ENCODE results near the gene HBD.
"Not testable (repeated sequence)": the region's sequence is repeated elsewhere in the genome, so short reads cannot be mapped to it uniquely, and the experiment has no call there.

Gene HBD

DNA sequence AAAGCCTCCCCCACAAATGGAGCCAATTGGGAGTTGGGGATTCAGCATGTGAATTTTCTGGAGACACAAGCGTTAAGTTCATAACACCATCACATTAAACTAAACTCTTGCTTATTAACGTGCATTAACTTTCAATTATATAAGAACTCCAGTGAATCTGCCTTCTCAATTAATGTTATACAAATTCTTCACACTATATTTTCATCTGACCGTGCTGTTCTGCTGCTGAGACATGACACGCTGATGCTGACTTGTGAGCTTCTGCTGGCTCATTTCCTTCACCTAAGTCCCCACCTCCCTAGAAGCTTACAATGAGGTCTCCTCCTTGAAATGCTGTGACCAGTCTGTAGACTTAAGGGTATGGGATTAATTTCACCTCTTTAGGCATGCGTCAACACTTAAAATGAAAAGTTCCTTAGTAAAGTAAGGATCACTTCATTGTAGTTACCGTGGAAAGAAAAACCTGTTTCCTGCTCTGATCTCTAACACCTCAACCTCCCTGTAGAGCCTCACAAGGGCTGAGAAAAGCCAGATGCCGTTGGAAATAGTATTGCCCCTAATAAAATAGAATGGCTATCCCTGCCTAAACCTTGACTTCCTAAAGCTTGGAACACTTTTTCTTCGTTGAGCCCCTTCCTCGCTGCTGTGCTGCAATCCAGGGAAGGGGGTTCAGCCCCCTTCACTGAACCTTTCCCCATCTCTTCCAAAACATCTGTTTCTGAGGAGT lies 18.1 kb upstream of the HBD start:
- no peak for DNase-seq

DNA sequence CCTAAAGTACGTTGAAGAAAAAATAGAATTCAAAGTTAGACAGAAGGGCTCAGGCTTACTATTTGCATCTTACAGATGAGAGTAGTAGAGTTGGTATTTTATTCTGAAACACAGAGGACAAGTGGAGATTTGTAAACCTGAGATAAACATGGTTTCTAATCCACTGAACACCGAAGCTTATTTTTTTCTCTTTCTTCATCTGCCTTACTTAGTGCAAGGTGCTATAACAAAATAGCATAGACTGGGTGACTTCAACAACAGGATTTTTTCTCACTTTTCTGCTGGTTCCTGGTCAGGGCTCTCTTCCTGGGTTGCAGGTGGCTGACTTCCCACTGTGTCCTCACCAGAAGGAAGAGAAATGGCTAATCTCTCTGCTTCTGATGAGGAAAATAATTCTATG lies 17.5 kb upstream of the HBD start:
- DNase-seq = no peak

DNA sequence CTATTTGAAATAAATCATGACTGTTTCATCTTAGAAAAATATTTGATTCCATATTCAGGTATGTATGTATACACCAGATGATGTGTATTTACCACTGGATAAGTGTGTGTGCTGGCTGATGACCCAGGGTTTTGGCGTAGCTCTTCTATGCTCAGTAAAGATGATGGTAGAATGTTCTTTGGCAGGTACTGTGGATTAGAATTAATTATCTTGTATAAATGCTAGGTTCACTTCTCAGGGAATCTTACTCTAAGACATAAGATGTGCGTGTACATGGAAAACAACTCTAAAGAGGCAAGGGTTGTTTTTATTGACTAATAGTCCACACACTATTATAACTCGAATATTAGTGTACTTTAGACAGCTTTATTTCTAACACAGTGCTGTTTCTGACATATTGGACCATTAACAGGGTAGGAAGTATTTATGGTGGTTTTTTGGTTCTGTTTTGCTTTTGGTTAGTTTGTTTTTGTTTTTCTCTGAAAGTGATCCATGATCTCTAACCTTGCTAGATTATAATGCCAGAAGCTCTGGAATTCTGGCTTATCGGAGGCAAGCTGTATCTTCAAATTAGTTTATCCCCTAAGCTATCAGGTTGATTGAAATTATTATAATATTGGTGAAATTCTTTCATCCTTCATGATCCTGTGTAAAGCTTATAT lies 16.4 kb upstream of the HBD start:
- DNase-seq = no peak

DNA sequence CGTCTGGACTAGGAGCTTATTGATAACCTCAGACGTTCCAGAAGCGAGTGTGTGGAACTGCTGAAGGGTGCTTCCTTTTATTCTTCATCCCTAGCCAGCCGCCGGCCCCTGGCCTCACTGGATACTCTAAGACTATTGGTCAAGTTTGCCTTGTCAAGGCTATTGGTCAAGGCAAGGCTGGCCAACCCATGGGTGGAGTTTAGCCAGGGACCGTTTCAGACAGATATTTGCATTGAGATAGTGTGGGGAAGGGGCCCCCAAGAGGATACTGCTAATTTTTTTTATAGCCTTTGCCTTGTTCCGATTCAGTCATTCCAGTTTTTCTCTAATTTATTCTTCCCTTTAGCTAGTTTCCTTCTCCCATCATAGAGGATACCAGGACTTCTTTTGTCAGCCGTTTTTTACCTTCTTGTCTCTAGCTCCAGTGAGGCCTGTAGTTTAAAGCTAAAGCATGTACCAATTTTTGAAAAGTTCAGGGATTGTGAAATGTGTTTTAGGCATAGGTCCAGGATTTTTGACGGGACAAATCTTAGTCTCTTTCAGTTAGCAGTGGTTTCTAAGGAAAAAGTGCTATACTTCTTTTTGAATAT lies 15.6 kb upstream of the HBD start, which contains the start of gene HBG1:
HBG1 (minus strand) TSS at position 51 of the 590 bp plus-strand sequence. CDS start 53 bp downstream, outside the sequence.
- DNase-seq = not testable (repeated sequence)

DNA sequence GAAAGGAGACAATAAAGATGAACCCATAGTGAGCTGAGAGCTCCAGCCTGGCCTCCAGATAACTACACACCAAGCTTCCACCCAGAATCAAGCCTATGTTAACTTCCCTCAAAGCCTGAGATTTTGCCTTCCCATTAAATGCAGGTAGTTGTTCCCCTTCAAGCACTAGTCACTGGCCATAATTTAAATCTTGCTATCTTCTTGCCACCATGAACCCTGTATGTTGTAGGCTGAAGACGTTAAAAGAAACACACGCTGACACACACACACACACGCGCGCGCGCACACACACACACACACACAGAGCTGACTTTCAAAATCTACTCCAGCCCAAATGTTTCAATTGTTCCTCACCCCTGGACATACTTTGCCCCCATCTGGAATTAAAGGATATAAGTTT lies 14.2 kb upstream of the HBD start:
- not testable (repeated sequence) for DNase-seq

DNA sequence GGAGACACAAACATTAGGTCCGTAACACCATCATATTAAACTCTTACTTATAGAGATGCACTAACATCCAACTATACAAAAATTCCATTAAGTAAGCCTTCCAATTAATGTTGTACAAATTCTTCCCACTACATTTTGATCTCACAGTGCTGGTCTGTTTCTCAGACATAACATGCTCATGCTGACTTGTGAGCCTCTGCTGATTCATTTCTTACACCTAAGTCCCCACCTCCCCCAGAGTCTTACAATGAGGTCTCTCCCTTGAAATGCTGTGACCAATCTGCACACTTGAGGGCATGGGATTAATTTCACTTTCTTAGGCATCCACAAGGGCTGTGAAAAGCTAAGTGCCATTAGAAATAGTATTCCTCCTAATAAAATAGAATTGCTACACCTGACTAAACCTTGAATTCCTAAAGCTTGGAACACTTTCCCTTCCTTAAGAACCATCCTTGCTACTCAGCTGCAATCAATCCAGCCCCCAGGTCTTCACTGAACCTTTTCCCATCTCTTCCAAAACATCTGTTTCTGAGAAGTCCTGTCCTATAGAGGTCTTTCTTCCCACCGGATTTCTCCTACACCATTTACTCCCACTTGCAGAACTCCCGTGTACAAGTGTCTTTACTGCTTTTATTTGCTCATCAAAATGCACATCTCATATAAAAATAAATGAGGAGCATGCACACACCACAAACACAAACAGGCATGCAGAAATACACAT lies 13.3 kb upstream of the HBD start:
- DNase-seq = no peak

DNA sequence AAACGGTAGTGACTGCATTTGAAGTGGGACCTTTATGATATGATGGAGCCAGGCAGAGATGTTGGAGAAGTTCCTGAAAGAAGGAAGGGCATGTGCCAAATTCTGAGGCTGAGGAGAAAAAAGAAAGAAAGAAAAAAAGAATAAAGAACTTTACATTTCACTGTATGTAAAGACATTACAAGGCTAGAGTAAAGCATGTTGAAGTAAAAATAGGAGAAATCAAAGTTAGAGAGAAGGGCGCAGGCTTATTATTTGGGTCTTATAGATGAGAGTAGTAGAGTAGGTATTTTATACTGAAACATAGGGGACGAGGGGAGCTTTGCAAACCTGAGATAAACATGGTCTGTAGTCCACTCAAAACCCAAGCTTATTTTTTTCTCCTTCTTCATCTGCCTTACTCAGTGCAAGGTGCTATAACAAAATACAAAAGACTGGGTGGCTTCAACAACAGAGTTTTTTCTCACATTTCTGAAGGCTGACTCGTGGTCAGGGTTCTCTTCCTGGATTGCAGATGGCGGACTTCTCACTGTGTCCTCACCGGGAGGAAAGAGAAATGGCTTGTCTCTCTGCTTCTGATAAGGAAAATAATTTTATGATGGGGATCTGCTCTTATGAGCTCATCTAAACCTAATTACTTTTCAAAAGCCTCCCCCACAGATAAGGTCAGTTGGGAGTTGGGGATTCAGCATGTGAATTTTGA lies 12.6 kb upstream of the HBD start:
- no peak for DNase-seq

DNA sequence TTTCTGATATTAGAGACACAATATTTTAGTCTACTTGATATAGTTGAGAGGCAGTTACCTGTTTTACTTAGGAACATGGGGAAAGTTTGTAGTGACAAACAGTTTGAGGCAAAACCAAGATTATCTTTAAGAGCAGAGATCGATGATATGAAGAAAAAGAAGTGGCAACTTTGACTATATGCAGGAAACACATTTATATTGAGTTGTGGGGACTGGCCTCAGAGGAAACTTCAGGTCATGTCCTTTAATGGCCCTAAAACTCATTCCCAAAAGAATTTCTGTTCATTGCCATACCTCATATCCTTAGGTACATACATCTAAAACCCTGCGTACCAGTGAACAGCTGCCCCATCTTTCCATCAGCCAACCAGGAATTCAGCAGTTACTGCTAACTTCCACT lies 10.9 kb upstream of the HBD start:
- no peak for DNase-seq

DNA sequence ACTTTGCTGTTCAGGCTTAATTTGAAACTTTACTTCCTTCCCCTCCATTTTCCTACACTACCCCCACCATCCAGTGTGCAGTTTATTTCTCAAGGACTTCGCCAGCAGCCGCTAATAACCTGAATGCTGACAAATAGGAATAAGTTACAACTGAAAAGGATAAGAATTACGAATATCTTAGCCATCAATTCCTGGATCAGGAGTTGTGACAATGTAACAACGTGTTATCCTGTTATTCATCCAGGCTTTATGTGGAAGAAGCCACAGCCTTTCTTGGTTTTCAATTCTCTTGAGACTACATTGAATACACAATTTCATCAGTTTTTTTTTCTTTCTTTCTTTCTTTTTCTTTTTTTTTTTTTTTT lies 9.5 kb upstream of the HBD start:
- no peak for DNase-seq

DNA sequence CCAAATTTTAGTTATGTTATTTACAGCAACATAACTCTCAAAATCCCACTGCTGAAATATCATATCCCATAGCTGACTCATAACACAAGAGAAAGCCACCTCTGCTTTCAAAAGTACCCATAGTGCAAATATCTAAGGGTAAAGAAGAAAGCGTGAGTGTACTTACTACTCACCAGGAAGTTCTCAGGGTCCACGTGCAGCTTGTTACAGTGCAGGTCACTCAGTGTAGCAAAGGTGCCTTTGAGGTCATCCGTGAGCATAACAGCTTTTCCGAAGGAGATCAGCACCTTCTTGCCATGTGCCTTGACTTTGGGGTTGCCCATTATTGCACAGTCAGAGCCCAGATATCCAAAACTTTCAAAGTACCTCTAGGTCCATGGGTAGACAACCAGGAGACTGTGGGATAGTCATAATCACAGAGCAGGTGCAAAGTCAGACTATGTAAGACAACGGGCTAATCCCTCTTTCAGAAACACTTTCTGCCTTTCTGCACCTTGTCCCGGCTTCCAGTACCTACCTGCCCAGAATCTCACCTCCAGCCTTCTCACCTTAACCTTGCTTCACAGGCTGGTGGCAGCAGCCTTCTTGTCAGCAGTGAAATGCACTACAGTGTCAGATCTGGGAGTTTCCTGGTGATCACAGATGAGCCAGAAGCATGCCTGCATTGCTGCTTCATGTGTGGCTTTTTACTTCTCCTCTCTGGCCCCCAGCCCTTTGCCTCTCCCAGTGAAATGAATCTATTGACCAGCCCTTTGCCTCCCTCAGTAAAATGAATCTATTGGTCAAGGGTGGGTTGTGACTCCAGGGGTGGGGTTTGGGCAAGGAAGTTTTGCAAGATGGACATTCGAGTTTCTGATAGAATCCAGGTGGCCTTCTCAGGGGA lies 8.9 kb upstream of the HBD start:
- DNase-seq = no peak

DNA sequence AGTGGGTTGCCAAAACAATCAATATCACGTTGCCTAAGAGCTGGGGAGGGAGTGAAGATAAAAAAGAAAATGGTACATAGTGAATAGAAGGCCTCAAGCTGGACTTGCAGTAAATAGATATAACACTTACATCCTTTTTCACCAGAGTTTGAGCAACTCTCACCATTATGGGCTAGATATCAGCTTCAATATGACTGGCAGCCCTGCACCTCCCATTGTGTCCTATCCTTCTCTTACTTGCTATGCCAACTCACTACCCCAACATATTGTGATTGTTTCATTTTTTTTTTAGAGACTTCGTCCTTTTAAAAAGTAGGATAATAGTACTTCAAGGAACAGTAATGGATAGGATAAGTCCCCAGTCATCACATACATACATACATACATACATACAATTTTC lies 7.9 kb upstream of the HBD start:
- no peak for DNase-seq

DNA sequence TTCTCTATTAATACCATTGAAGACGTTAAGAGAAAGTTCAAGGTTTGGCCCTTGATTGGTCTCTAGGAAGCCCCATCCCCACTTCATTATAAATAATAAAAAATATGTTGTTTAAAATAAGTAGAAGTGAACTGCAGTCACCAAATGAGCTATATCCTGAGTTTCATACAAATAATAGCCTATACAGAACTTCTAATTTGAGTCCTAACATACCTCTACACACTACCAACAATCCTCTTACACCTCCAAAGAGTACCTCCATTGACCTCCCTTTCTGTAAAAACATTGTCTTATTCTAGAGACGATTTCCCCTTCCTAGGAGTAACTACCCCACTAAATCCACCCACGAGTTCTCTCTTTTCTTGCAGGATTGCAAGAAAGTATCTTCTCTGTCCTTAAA lies 7.2 kb upstream of the HBD start:
- no peak for DNase-seq

DNA sequence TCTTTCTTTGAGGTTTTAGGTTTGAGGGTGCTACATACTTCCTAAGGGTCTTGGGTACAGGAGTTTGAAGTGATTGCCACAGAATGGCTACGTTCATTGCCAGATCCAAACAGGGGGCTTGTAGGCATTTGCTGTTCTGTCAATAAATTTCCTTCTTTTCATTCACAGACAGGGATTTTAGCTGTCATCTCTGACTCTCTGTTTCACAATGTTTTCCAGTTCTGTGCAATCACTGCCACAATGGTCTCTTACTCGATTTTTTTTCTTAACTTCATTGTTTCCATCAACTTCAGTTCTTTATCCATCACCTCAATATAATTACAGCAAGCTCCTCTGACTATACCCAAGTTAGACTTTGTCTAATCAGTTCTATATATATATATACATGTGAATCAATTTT lies 6.2 kb upstream of the HBD start:
- no peak for DNase-seq

DNA sequence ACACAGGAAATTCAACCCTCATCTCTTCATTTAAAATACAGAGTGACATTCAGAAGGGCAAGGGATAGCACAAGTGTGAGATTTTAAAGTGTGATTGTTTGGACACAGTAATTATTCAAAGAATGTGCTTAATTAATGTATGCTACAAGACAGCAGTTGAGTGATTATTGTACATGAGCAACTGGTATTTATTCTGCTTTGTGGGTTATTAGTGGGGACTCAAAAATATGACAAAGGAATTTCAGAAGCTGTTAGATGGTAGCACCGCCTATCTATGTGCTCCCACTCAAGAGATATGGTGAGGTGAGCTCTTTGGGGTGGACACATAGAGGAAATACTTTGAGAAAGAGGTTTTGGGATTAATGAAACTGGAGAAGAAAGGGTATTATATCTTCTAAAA lies 5.8 kb upstream of the HBD start:
- DNase-seq = no peak

DNA sequence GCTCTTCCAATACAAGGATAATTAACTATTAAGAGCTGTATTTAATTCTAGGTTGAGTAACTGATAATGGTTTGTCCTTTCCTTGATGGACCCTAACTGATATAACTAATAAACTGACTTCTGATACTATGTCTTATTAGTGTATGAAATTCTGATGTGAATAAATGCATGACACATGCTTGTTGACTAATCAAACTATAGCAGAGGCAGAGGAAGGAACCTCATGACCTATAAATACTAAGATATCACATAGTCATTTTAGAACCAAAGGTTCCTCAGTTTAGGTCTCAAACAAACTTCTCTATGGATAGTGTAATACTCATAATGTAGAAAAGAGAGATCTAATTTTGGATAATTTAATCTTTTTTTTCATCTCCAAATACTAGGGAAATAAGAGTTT lies 4.8 kb upstream of the HBD start:
- no peak for DNase-seq

DNA sequence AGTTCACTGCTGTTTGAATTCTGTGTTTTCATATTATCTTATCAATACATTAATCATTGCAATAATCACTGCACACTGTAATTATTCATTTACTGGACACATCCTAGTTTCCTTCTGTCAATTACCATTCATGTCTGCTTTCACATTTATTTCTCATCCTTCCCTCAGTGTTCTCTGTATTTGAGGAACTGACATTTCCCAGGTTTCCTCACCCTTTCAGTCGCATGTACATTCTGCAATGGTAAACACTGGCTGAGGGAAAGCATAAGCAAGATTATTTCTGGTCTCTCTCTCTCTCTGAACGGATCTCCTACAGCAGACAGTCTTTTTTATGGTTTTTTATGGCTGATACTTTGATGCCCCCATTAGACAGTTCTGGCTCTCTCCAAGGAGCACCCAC lies 4.2 kb upstream of the HBD start:
- DNase-seq = no peak

DNA sequence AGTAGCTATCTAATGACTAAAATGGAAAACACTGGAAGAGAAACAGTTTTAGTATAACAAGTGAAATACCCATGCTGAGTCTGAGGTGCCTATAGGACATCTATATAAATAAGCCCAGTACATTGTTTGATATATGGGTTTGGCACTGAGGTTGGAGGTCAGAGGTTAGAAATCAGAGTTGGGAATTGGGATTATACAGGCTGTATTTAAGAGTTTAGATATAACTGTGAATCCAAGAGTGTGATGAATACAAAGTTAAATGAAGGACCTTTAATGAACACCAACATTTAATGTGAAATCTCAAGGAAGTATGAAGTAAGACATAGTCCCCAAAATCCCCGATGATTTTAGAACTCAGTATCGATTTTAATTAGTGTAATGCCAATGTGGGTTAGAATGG lies 3.1 kb upstream of the HBD start:
- no peak for DNase-seq

DNA sequence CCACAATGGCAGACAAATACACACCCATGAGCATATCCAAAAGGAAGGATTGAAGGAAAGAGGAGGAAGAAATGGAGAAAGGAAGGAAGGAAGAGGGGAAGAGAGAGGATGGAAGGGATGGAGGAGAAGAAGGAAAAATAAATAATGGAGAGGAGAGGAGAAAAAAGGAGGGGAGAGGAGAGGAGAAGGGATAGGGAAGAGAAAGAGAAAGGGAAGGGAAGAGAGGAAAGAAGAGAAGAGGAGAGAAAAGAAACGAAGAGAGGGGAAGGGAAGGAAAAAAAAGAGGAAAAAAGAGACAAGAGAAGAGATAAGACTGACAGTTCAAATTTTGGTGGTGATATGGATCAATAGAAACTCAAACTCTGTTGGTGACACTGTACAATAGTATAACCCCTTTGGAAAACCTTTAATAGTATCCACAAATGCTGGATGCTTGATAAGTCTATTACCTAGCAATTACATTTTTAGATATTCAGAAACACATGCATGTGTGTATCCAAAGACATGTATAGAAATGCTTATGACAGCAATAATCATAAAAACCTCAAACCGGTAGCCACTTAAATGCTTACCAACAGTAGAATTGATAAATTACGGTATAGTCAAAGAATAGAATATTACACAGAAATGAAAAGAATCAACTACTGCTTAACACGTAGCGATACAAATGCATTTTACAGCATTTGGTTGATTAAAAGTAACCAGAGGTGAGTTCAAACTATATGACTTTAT lies 1.2 kb upstream of the HBD start:
- DNase-seq = no peak

DNA sequence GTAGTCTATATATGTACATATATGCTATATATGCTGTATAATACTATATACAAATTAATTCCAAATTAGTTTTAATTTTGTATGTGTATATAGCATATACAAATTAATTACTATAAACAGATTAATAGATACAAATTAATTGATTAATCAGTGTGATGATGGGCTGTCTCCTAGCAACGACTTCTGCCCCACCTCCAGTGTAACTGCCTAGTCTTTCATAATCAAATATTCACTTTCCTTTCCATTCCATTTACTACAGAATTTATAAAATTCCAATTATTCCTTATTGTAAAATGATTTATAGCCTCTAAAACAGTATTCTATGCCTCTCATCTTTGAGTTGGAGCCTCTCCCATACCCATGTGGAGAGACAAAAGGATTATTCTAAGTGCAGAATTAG lies 976 bp downstream of the HBD start:
- DNase-seq = no peak

DNA sequence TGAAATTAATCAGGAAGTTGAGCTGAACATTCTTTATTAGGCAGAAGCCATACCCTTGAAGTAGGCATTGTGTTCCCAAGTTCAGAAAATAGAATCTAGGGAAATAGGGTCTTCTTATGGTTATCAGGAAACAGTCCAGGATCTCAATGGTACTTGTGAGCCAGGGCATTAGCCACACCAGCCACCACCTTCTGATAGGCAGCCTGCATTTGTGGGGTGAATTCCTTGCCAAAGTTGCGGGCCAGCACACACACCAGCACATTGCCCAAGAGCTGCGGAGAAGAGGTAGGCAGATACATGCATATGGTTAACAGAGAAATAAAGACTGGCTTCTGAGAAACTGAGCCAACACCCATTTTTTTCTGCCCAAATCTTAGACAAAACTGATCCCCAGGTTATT lies 1.5 kb downstream of the HBD start:
- DNase-seq = no peak

DNA sequence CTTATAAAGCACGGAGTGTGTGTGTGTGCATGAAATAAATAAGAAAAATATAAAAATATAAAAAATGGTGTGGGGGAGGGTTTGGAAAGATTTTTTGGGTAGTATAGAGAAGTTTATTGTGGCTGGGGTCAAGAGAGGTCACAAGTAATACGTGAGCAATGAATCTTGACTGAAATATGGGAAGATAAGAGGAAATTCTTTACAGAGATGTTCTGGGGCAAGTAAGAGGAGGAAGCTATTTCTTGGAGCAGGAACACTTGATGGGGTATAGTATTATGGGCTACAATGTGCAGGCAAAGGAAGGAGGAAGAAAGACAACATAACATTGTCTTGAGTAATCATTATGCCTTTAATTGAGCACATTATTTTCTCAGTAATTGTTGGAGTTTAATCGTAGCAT lies 2.1 kb downstream of the HBD start:
- DNase-seq = no peak

DNA sequence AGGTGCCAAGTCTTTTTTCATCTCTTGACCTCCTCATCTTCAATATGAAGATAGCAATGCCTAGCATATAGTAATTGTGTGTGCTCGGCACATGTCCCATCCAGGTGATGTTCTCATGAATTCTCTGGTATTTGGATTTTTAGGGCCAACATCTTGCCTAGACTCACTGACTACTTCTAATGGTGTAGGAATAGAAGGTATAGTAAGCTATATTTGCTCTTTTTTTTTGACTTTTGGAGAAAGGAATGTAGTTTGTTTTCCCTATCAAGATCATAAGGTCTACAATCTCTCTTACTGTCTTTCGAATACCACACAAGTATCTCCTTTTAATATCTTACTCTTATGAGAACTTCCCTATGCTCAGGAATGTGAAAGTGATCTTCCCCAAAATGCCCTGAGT lies 3.2 kb downstream of the HBD start:
- no peak for DNase-seq
